Suprapubic skin (tissue), 4 donors: ENCODE results near the gene EDEM3. TPM values are rescaled to one million over a fixed set of nuclear protein-coding genes. Genes with fewer than 3 reads are reported as not detected.

ENCODE experiments used
- DNase-seq, 2 donors: peaks; one replicate each; pipeline ENCODE4 v3.0.0-alpha.2; 2019; ENCODE audit warnings: low spot score in 2 of 2
- H3K27ac ChIP-seq: fragments of 200-600 bp; sonication (generic); one replicate; pipeline ENCODE4 v1.5.1; 2019
- H3K27me3 ChIP-seq: fragments of 200-600 bp; sonication (generic); one replicate; pipeline ENCODE4 v1.5.1; 2019
- H3K36me3 ChIP-seq: fragments of 200-600 bp; sonication (generic); one replicate; pipeline ENCODE4 v1.5.1; 2019
- H3K4me1 ChIP-seq: fragments of 200-600 bp; sonication (generic); one replicate; pipeline ENCODE4 v1.5.1; 2019
- H3K4me3 ChIP-seq: fragments of 200-600 bp; sonication (generic); one replicate; pipeline ENCODE4 v1.5.1; 2019; ENCODE audit warnings: mild to moderate bottlenecking
- H3K9me3 ChIP-seq: fragments of 200-600 bp; sonication (generic); one replicate; pipeline ENCODE4 v1.5.1; 2019
- CTCF ChIP-seq, 2 donors: fragments of 200-600 bp in 1 of 2; fragments of 450-650 bp in 1 of 2; sonication (generic) in 1 of 2; IDR thresholded peaks; one replicate each; pipeline ENCODE4 v1.5.1; 2016 to 2019; ENCODE audit warnings: antibody characterized with exemption in 2 of 2, mild to moderate bottlenecking in 1 of 2, moderate library complexity in 1 of 2
- EP300 ChIP-seq: sonication (generic); formaldehyde crosslinking; IDR thresholded peaks from one replicate; pipeline ENCODE4 v1.6.1; 2017; ENCODE audit warnings: antibody characterized with exemption
- POLR2A ChIP-seq, 2 donors: fragments of 450-650 bp; IDR thresholded peaks; one replicate each; pipeline ENCODE4 v1.6.1; 2017; ENCODE audit warnings: antibody characterized with exemption in 2 of 2, mild to moderate bottlenecking in 2 of 2, moderate library complexity in 2 of 2
- POLR2AphosphoS5 ChIP-seq, 3 donors: sonication (generic); formaldehyde crosslinking; IDR thresholded peaks; one replicate each; pipeline ENCODE4 v1.6.1; 2017; ENCODE audit warnings: antibody characterized with exemption in 3 of 3
- WGBS: methylation state at CpG from one replicate; pipeline ENCODE4 v1.1.5; 2018; 5-methylcytosine and 5-hydroxymethylcytosine counted together
- total RNA-seq, 4 donors: library from RNA; depleted of rRNA; stranded (reverse); fragments of >200 nt; gene quantifications; one replicate each; pipeline ENCODE4 v1.1.0, GENCODE V29; 2016

The EDEM3 gene
- total RNA-seq, 4 donors from 2014 or later: 19.4 to 55.7 (median 28.7) TPM

DNA sequence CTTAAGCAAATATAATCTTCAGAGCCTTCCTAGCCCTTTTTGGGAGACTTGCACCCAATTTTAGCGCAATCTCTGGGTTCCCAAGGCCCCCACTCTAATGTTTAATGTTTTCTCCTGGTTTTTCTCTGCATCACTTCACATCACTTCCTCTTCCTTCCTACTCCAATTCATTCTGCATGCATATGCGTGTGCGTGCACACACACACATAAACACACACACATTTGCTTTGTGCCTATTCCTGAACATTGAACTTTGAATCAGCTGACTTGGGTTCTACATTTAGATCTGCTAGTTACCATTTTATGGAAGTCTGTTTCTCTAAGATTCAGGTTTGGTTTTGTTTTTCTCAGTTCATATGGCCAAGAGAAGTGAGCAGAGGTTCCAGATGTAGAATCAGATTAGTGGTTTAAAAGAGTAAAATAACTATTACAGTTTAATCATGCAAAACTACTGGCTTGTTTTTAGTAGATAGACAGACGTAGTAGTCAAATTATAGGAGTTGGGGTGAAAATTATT is 7.4 kb upstream of the EDEM3 start:
- H3K4me3 ChIP-seq: no peak overlapping the region
- H3K27me3 ChIP-seq: no peaks in the 10 kb centered on the region
- H3K9me3 ChIP-seq: no peaks in the 10 kb centered on the region
- no peak for DNase-seq
- no peak for TF ChIP-seq EP300
- no peak for TF ChIP-seq POLR2AphosphoS5 (IDR thresholded peaks at IDR 0.05)
- H3K36me3 ChIP-seq: no peaks in the 10 kb centered on the region
- H3K4me1 ChIP-seq: no peaks in the 10 kb centered on the region
- WGBS: 91% methylated on average over 4 of the region's 4 CpGs
- no peak overlapping the region for H3K27ac ChIP-seq

- DNase-seq: no peak
- peaks cover 8% of the 10 kb centered on the region for H3K4me1 ChIP-seq
- TF ChIP-seq POLR2AphosphoS5 (IDR thresholded peaks at IDR 0.05): no peak
- no peak for TF ChIP-seq POLR2A (IDR thresholded peaks at IDR 0.05)
- no peak for TF ChIP-seq EP300
- no peak for TF ChIP-seq CTCF (IDR thresholded peaks at IDR 0.05)
- no peaks in the 10 kb centered on the region for H3K9me3 ChIP-seq
- H3K36me3 ChIP-seq: no peaks in the 10 kb centered on the region
- no peaks in the 10 kb centered on the region for H3K27me3 ChIP-seq
- H3K4me3 ChIP-seq: no peak overlapping the region
- 93% methylated on average over 4 of the region's 4 CpGs for WGBS
- H3K27ac ChIP-seq: no peak overlapping the region
Measured at GRCh38 chr1:184759651-184760050, 5.0 kb upstream of the EDEM3 start.

DNA sequence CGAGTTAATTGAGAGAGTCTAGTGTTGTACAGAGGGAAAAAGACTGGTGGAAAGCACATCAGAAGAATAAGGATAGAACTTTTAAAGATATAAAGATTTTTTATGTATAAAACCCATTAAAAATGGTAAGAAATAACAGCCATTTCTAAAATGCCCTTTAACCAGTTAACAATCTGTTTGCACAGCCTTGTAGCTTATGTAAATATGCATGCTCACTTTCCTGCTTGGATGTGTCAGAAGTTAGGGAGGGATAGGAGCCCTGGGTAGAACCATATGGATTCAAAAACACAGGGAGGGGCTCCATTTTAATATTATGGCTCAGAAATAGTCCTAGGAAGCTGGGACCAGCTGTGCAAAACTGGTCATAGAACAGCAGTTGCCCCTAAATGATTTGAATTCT is 4.5 kb upstream of the EDEM3 start:
- peaks cover 8% of the 10 kb centered on the region for H3K4me1 ChIP-seq
- no peaks in the 10 kb centered on the region for H3K9me3 ChIP-seq
- no peak overlapping the region for H3K4me3 ChIP-seq
- no peak for DNase-seq
- H3K36me3 ChIP-seq: no peaks in the 10 kb centered on the region
- H3K27me3 ChIP-seq: no peaks in the 10 kb centered on the region
- TF ChIP-seq EP300: no peak
- no peak for TF ChIP-seq POLR2A (IDR thresholded peaks at IDR 0.05)
- no peak for TF ChIP-seq POLR2AphosphoS5 (IDR thresholded peaks at IDR 0.05)
- no peak for TF ChIP-seq CTCF (IDR thresholded peaks at IDR 0.05)
- WGBS: 68% methylated on average over 1 of the region's 1 CpG
- H3K27ac ChIP-seq: no peak overlapping the region

- TF ChIP-seq CTCF (IDR thresholded peaks at IDR 0.05): no peak
- no peak for TF ChIP-seq POLR2AphosphoS5 (IDR thresholded peaks at IDR 0.05)
- no peak for TF ChIP-seq POLR2A (IDR thresholded peaks at IDR 0.05)
- no peak for TF ChIP-seq EP300
- Histone ChIP-seq H3K36me3 (no peaks in the 10 kb centered on the region), H3K9me3 (no peaks in the 10 kb centered on the region), H3K4me1 (peaks cover 18% of the 10 kb centered on the region), H3K4me3 (no peak overlapping the region), H3K27me3 (no peaks in the 10 kb centered on the region), H3K27ac (no peak overlapping the region)
- no peak for DNase-seq
Measured at GRCh38 chr1:184757891-184758290, 3.2 kb upstream of the EDEM3 start.

DNA sequence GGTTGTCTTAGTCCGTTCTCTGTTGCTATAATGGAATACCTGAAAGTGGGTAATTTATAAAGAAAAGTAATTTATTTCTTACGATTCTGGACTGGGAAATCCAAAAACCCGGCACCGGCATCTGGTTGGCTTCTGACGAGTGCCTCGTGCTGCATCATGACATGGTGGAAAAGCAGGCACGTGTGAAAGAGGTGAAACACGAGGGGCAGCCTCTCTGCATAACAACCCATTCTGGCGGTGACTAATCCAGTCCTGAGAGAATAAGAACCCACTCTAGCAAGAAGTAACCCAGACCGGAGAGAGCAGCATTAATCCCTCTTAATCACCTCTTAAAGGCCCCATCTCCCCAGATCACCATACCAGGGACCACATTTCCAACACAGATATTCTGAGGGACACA is 2.7 kb upstream of the EDEM3 start:
- no peak for TF ChIP-seq POLR2AphosphoS5 (IDR thresholded peaks at IDR 0.05)
- H3K4me3 ChIP-seq: no peak overlapping the region
- no peak for DNase-seq
- H3K9me3 ChIP-seq: no peaks in the 10 kb centered on the region
- peaks cover 23% of the 10 kb centered on the region for H3K4me1 ChIP-seq
- WGBS: 88% methylated on average over 10 of the region's 10 CpGs
- no peak overlapping the region for H3K27ac ChIP-seq
- H3K36me3 ChIP-seq: no peaks in the 10 kb centered on the region
- H3K27me3 ChIP-seq: no peaks in the 10 kb centered on the region

GRCh38 chr1:184755226-184756065 is 788 bp upstream of the EDEM3 start:
- DNase-seq: no peak
- TF ChIP-seq EP300 (no peak), POLR2AphosphoS5 (IDR thresholded peaks at IDR 0.05) (no peak), CTCF (IDR thresholded peaks at IDR 0.05) (no peak), POLR2A (IDR thresholded peaks at IDR 0.05) (no peak)
- WGBS: 6% methylated on average over 27 of the region's 27 CpGs
- Histone ChIP-seq H3K4me1 (peaks cover 27% of the 10 kb centered on the region), H3K4me3 (peak overlapping the region; percentile 85), H3K27me3 (no peaks in the 10 kb centered on the region), H3K36me3 (no peaks in the 10 kb centered on the region), H3K9me3 (no peaks in the 10 kb centered on the region), H3K27ac (peak overlapping the region; percentile 90)
